Kidney tubule cell (primary cell): ENCODE measurements around the gene ACAT2.
"Not testable (repeated sequence)": the region's sequence is repeated elsewhere in the genome, so short reads cannot be mapped to it uniquely, and the experiment has no call there.

Source experiments
- DNase-seq: peaks from one replicate; pipeline ENCODE4 v3.0.0-alpha.2; 2018; ENCODE audit warnings: low spot score

ACAT2 gene

DNA sequence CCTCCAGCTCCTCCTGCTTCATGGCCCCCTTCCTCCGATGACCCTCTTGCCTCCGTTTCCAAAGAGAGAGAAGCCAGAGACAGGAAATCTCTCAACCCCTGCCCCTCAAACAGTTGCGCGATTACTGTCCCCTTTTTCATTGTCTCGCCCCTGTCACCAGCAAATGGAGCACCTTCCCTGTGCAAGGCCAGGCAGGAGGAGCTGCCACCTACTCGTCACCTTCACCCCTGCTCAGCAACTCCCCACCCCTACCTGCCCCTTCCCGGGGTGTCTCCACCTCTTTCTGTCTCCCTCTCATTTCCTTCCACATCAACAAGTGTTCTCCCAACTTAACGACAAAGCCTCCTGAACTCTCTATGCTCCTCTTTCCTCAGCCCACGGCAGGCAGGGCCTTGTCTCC is 51.9 kb downstream of the ACAT2 start:
- no peak for DNase-seq

DNA sequence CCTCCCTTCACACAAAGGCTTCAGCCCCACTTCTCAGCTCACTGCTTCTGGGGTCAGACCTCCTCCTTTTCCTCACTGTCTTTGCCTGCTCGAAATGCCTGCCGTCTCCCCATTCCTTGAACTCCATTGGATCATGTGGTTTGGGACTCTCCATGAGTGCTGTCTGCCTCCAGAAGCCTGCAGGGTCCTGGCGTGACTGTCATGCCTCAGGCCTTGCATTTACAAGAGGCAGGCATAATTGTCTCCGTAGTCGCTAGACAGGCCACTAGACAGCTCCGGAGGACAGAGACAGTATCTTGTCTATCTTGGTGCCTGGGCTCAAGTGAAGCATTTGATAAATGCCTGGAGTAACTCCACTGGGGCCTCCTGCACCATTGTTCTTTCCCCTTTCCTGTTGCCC is 53.6 kb downstream of the ACAT2 start:
- DNase-seq = no peak

DNA sequence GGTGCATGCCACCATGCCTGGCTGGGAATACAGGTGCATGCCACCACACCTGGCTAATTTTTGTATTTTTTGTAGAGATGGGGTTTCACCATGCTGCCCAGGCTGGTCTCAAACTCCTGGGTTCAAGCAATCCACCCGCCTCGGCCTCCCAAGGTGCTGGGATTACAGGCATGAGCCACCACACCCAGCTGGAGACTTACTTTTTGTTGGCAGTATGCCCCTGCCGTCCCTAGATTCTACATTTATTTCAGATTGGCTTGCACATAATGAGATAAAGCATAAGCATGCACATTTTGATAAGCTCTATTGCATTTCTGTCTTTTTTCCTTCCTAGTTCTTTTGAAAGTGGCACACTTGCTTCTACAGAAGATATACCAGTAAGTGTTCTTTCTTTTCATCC is 54.9 kb downstream of the ACAT2 start:
- not testable (repeated sequence) for DNase-seq

DNA sequence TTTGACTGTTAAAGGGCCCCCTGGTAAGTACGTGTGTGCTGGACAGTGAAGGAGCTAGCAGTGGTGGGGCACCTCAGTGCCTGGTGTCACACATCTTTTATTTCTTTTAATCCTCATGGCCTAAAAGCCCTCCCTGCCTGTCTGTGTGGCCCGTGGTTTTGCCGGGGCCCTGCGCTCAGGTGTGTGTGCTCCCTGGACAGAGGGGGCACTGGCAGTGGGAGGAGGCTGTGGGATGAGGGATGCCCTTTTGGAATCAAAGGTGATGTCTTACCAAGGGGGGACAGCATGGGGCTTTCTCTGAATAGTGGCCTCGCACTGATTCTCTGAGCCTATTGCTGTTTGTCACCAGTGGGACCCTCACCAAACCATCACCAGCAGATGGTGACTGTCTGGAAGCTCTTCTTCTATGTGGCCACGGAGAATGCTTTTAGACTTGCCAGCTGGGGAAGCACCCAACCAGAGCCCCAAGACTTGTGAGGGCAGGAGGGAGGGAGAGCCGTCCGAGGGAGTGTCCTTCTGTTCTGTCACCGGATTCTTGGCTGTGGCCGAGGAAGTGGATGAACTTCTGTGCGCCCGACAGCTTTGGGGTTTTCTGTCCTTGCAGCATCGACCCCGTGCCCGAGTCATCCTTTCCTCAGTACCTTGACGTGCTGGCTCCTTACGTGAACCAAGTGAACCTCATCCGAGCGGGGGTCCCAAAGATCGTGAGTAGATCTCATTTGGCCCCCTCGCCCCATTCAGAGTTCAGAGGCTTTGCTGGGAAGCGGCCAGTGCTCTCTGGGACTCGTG is 56.3 kb downstream of the ACAT2 start:
- DNase-seq = no peak

DNA sequence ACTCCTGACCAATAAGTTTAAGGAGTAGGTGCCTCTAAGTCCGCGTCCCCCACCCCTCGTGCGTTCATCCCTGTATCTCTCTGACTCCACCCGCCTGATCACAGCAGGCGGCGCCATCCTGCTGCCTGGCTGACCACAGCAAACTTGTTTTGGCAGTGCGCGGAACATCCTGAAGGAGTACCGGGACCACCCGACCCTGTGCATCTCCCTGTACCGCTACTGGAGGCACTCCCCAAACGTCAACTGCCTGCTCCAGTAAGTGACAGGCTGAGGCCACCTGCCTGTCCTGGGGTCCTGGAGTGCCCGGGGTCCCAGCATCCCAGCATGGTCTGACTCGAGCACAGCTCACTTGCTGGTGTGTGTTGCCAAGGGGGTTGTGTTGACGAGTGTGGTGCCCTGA is 57.3 kb downstream of the ACAT2 start:
- no peak for DNase-seq

DNA sequence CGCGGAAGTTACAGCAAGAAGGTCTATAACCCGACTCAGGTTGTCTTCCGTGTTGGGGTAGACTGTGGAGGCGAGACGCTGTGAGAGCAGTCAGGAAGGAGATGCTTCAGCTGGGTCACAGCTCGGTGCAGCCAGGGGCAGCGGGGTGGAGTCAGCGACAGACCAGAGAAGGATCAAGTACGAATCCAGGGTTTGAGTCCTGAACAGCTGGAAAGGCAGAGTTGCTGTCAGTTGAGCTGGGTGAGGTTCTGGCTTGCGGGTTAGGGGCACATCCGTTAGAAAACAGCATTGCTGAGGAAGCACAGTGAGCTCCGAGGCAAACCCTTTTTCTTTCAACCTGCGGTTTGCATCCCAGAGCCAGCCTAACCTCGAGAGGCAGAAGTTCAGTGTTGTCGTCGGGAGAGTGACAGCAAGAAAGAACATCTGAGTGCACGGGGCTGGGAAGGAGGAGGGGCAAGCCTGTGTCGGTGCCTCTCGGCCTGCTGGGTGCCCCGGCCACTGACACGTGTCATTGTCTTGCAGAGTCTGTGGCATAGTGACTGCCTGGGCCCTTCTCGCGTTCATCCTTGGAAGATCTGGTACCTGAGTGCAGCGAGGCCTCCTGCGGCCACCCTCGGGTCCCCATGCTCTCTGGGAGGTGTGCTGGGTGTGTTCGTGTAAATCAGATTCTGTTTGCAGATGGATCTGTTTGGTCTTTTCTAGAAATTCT is 58.2 kb downstream of the ACAT2 start:
- no peak for DNase-seq

DNA sequence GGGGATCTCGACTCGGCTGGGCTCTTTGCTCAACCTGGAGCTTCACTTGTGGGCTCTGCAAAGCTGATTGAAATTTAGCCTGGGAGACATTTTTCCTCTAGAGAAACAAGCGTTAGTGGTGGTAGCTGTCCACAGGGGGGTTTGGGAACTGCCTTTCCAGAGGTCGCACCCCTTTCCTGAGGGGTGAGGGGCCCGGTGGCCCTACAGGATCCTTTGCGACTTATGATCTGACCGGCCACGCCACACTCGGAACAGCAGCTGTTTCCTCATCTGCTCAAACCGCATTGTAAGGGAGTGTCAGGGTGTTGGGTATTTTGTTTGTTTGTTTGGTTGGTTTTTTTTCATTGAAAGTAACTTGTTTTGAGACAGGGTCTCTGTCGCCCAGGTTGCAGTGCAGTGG is 59.3 kb downstream of the ACAT2 start:
- no peak for DNase-seq

DNA sequence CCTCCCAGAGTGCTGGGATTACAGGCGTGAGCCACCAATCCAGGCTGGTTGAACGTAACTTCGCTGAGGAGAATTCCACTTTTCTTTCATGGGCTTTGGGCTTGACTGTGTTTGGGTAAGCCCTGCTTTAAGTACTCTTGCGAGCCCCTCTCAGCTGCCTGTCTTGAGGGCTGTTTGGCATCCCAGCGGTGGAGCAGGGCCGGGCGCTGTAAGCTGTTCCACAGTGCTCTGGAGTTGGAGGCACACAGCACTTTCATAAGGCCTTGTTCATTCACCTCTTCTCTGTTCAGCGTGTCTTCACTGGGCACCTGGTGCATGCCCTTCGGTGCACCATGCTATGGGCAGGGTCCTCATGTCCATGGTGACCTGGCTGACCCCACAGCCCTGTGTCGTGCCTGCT is 59.9 kb downstream of the ACAT2 start:
- DNase-seq = no peak

DNA sequence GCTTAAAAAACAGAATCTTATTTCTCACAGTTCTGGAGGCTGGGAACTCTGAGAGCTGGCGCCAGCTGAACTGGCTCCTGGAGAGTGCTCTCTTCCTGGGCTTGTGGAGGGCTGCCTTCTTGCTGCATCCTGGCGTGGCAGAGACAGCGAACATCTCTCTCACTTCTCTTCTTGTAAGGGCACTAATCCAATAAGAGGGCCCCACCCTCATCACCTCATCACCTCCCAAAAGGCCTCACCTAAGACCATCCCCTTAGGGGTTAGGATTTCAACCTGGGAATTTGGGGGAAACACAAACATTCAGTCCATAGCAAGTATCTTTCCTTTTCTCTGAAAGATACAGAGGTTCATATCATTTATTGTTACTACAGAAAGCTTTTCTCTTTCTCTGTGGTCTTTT is 62.1 kb downstream of the ACAT2 start:
- DNase-seq = no peak

DNA sequence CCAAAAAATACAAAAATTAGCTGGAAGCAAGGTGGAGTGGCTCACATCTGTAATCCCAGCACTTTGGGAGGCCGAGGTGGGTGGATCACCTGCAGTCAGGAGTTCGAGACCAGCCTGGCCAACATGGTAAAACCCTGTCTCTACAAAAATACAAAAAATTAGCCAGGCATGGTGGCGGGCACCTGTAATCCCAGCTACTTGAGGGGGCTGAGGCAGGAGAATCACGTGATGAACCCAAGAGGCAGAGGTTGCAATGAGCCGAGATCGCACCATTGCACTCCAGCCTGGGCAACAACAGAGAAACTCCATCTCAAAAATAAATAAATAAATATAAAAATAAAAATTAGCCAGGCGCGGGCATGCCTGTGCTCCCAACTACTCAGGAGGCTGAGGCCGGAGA is 62.8 kb downstream of the ACAT2 start:
- DNase-seq = not testable (repeated sequence)

DNA sequence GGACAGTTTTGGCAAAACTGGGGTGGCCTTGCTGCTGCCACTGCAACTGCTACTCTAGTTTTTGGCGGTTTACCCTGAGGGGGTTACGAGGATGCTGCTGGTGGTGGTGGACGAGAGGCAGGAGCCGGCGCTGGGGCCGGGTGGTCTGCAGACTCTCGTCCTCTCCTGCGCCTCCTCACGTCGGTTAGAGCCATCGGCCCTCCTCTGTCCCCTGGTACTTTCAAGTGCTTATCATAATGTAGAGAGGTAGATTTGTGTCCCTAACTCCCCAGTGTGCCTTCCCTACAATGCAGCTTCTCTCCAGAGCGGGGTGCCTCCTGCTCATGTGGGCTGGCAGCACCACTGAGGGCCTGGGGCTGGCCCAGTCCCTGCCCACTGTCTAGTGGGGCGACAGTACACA is 64.2 kb downstream of the ACAT2 start:
- DNase-seq = no peak

DNA sequence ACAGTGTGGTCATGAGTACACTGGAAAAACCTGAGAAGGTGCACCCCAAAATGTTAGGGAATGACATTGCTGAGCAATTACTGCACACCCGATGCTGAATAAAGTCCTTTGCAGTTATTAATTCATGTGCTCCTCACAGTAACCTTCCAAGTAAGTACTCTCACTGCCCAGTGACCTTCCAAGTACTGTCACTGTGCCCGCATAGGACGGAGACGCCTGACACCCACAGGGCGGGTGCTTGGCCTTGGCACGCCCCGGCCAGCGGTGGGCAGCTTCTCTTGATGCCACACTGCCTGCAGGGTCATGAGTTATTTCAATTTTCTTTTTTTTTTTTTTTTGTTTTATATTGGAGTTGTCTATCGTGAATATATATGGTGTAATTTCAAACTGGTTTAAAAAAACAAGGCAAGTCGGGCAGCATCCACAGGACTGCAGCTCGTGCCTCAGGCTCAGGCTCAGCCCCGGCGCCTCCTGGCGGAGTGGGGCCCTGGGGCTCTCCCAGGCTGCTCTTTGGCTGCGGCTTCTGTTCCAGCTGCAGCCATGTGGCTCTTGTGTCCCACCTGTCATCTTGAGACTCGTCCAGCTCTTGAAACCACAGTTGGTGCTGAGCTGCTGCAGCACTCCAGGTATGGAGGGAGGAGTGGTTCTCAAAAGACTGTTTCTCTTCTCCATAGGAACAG is 65.3 kb downstream of the ACAT2 start:
- no peak for DNase-seq

DNA sequence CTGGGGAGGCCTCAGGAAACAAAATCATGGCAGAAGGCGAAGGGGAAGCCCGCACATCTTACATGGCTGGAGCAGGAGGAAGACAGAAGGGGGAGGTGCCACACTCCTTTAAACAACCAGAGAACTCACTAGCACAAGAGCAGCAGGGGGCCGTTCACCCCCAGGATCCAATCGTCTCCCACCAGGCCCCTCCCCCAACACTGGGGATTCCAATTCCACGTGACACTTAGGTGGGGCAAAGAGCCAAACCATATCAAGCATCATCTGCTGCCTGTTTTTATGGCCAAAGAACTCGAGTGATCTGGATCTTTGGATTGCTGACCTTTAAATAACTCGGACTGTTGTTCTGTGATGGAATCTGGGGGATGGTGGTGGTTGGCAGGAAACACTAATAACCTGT is 66.2 kb downstream of the ACAT2 start:
- DNase-seq = no peak
